LoVo (cell line): ENCODE measurements around the gene LRPAP1.
"Not testable (repeated sequence)": the region's sequence is repeated elsewhere in the genome, so short reads cannot be mapped to it uniquely, and the experiment has no call there.

Experiments used
- DNase-seq: peaks from one replicate; pipeline ENCODE4 v3.0.0-alpha.2; 2016; ENCODE audit warnings: low spot score

The LRPAP1 gene

DNA sequence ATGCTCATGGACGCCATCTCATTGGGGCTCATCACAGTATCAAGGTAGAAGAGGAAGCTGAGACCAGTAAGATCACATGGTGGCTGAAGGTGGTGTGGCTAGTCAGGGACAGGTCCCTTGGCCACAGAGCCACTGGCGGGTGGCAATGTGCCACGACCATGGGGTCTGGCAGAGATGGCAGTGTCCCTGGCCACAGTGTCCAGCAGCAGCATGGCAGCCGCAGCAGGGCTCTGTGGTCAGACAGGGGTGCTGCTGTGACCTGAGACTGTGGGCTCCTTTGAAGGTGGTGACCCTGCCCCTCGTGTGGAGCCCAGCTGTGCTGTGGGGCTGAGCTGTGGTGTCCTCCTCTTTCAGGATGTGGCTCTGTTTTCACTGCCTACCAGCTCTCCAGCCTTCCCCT, 71.3 kb downstream of the LRPAP1 start:
- DNase-seq, result no peak

DNA sequence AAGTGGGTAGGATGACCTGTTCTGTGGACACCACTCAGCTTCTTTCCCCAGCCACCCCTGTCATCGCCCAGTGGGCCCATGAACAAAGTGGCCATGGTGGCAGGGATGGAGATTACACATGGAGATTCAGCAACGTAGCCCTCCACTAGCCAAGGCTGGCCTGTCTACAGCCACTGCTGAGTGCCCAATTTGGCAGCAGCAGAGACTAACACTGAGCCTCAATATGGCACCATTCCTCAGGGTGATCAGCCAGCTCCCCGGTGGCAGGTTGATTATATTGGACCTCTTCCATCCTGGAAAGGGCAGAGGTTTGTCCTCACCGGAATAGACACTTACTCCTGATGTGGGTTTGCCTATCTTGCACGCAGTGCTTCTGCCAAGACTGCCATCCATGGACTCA, 73.1 kb downstream of the LRPAP1 start:
- not testable (repeated sequence) for DNase-seq

DNA sequence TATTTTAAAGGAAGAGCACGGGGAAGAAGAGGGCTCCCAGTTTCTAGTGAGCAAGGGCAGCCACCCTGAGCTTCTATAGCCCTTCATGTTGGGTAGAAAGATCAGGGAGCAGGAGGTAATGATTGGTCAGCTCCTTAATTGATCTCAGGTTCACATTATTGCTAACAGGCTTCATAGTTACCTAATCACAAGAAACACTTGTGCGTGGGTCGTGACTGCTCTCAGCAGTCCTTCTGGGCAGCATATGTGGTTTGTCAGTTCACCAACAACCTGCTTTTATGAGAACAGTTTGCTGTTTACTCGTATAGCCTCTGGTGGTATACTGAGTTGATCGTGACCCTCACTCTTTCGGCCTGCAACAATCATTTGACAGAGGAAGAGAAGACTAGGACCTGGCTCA, 73.9 kb downstream of the LRPAP1 start:
- no peak for DNase-seq

DNA sequence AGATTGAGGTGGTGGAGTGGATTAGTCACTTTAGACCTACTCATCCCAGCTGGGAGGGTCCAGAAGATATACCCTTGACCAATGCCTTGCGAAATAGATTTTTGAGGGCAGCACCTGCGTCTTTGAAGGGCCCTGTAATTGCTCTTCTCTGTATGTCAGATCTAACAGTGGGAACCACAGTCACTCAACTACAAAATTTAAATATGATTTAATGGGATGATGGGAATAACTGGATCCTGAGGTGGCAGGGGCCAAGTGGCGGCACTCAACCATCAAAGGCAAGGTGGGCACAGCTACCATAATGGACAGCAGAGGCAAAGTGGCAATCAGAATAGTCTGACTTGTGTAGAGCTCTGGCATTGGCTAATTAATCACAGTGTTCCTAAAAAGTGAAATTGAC, 76.6 kb downstream of the LRPAP1 start:
- not testable (repeated sequence) for DNase-seq
